DMS153 treated with DMSO at 0.1 percent for 48 hours (cell line): ENCODE results near the gene NUP210.
"Not testable (repeated sequence)": the region's sequence is repeated elsewhere in the genome, so short reads cannot be mapped to it uniquely, and the experiment has no call there.

Source experiments
- DNase-seq: peaks from one replicate; lab custom pipeline; 2025; ENCODE audit not compliant: unreplicated experiment; lab: John Stamatoyannopoulos, UW

The NUP210 gene

GRCh38 chr3:13407475-13407874 lies 12.6 kb downstream of the NUP210 start:
- no peak for DNase-seq

GRCh38 chr3:13406190-13406589 lies 13.9 kb downstream of the NUP210 start:
- no peak for DNase-seq

- DNase-seq = no peak
These were observed 14.5 kb downstream of the NUP210 start for GRCh38 chr3:13405614-13406013.

GRCh38 chr3:13404626-13405452 lies 15.3 kb downstream of the NUP210 start:
- DNase-seq = no peak

- no peak for DNase-seq
These were observed 16.3 kb downstream of the NUP210 start for GRCh38 chr3:13403847-13404246.

- DNase-seq = no peak
These were observed 16.8 kb downstream of the NUP210 start for GRCh38 chr3:13403213-13403819.

- no peak for DNase-seq
These were observed 19.0 kb downstream of the NUP210 start for GRCh38 chr3:13401149-13401548.

- DNase-seq = no peak
These were observed 19.9 kb downstream of the NUP210 start for GRCh38 chr3:13400114-13400673.

- DNase-seq = no peak
These were observed 20.5 kb downstream of the NUP210 start for GRCh38 chr3:13399603-13400002.

GRCh38 chr3:13397316-13397715 lies 22.8 kb downstream of the NUP210 start:
- no peak for DNase-seq

GRCh38 chr3:13394363-13394762 lies 25.8 kb downstream of the NUP210 start:
- no peak for DNase-seq

- no peak for DNase-seq
These were observed 26.4 kb downstream of the NUP210 start for GRCh38 chr3:13393427-13394360.

GRCh38 chr3:13391308-13391707 lies 28.8 kb downstream of the NUP210 start:
- DNase-seq = no peak

GRCh38 chr3:13389378-13389777 lies 30.7 kb downstream of the NUP210 start:
- no peak for DNase-seq

GRCh38 chr3:13388816-13389215 lies 31.3 kb downstream of the NUP210 start:
- DNase-seq = no peak

- DNase-seq = no peak
These were observed 34.7 kb downstream of the NUP210 start for GRCh38 chr3:13385373-13385965.

- DNase-seq = no peak
These were observed 39.2 kb downstream of the NUP210 start for GRCh38 chr3:13380971-13381370.

- no peak for DNase-seq
These were observed 40.8 kb downstream of the NUP210 start for GRCh38 chr3:13379201-13379830.

GRCh38 chr3:13378155-13378554 lies 42.0 kb downstream of the NUP210 start:
- no peak for DNase-seq

GRCh38 chr3:13377741-13378140 lies 42.4 kb downstream of the NUP210 start:
- DNase-seq = not testable (repeated sequence)
